ENCODE data around the gene OSBP2. TPM values are rescaled to one million over a fixed set of nuclear protein-coding genes. Genes with fewer than 3 reads are reported as not detected.

Gene OSBP2
- total RNA-seq, 2 experiments from 2014 or later = 0.58 to 0.72 TPM

GRCh38 chr22:30880181-30880601 is 185.5 kb downstream of the OSBP2 start:
- Mint-ChIP-seq H3K27me3 (no peaks in the 10 kb centered on the region), H3K4me3 (no peak overlapping the region), H3K27ac (no peak overlapping the region), H3K4me1 (ENCODE audit: low read depth) (no peaks in the 10 kb centered on the region), H3K9me3 (no peaks in the 10 kb centered on the region), H3K36me3 (ENCODE audit: low read depth) (no peaks in the 10 kb centered on the region)
- no peak for ATAC-seq
- intact Hi-C loops (cut with micrococcal nuclease) = no loop called here
- TF ChIP-seq CTCF (IDR thresholded peaks at IDR 0.05) = no peak
- ChIA-PET CTCF (no interaction called here), POLR2A (no interaction called here)
- DNase-seq = no peak

GRCh38 chr22:30880847-30881246 is 186.2 kb downstream of the OSBP2 start:
- no peak overlapping the region for H3K4me3 Mint-ChIP-seq
- TF ChIP-seq CTCF (IDR thresholded peaks at IDR 0.05) = no peak
- H3K4me1 Mint-ChIP-seq (ENCODE audit: low read depth) = no peaks in the 10 kb centered on the region
- DNase-seq (no peak), ATAC-seq (no peak)
- H3K36me3 Mint-ChIP-seq (ENCODE audit: low read depth) = no peaks in the 10 kb centered on the region
- H3K9me3 Mint-ChIP-seq = no peaks in the 10 kb centered on the region
- ChIA-PET CTCF (no interaction called here), POLR2A (no interaction called here)
- intact Hi-C loops (cut with micrococcal nuclease) = no loop called here
- H3K27ac Mint-ChIP-seq = no peak overlapping the region
- H3K27me3 Mint-ChIP-seq = no peaks in the 10 kb centered on the region

GRCh38 chr22:30881361-30882183 is 186.9 kb downstream of the OSBP2 start:
- no peaks in the 10 kb centered on the region for H3K27me3 Mint-ChIP-seq
- TF ChIP-seq CTCF (IDR thresholded peaks at IDR 0.05) = no peak
- no peak for ATAC-seq
- no peak overlapping the region for H3K27ac Mint-ChIP-seq
- DNase-seq = no peak
- ChIA-PET POLR2A (interaction anchor here (0.5 kb wide), 1 partner anchor 11 kb away, joined by 3 read pairs; no protein-coding TSS in a partner anchor), CTCF (interaction anchor here (0.8 kb wide), 1 partner anchor 10 kb away, joined by 3 read pairs; no protein-coding TSS in a partner anchor)
- H3K9me3 Mint-ChIP-seq = no peaks in the 10 kb centered on the region
- no peaks in the 10 kb centered on the region for H3K36me3 Mint-ChIP-seq (ENCODE audit: low read depth)
- H3K4me3 Mint-ChIP-seq = no peak overlapping the region
- intact Hi-C loops (cut with micrococcal nuclease) = no loop called here
- no peaks in the 10 kb centered on the region for H3K4me1 Mint-ChIP-seq (ENCODE audit: low read depth)

GRCh38 chr22:30882184-30882717 is 187.6 kb downstream of the OSBP2 start:
- Mint-ChIP-seq H3K27ac (no peak overlapping the region), H3K4me1 (ENCODE audit: low read depth) (no peaks in the 10 kb centered on the region), H3K27me3 (no peaks in the 10 kb centered on the region), H3K36me3 (ENCODE audit: low read depth) (no peaks in the 10 kb centered on the region), H3K4me3 (no peak overlapping the region), H3K9me3 (no peaks in the 10 kb centered on the region)
- POLR2A ChIA-PET = no interaction called here
- ATAC-seq (no peak), DNase-seq (no peak)
- CTCF ChIA-PET = no interaction called here
- no peak for TF ChIP-seq CTCF (IDR thresholded peaks at IDR 0.05)
- intact Hi-C loops (cut with micrococcal nuclease) = no loop called here

DNA sequence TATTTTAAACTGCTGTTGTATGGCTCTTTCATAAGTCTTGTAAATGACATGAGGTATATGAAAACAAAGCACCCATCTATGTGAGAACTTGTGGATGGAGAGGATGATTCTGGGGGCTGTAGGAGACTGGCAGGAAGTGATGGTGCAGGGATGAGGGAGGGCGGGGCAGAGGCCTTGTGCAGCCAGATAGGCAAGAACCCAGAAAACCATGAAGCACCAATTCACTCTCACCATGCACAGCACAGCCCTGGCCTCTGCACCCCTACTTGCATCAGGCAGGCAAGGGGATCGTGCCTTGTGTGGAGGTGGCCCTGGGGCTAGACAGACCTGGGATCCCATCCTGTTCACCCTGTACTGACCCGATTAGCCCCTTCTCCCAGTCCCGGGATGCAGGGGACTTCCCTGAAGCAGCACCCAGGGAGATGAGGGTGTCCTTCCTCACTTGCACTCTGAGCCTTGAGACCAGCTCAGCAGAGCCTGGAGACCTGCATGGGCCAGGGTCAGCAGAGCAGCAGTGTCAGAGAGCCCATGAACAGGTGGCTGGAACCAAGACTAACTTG is 188.4 kb downstream of the OSBP2 start:
- ATAC-seq = no peak
- H3K4me1 Mint-ChIP-seq (ENCODE audit: low read depth) = no peaks in the 10 kb centered on the region
- H3K9me3 Mint-ChIP-seq = no peaks in the 10 kb centered on the region
- ChIA-PET POLR2A (no interaction called here), CTCF (no interaction called here)
- H3K27me3 Mint-ChIP-seq = no peaks in the 10 kb centered on the region
- H3K27ac Mint-ChIP-seq = no peak overlapping the region
- TF ChIP-seq CTCF (IDR thresholded peaks at IDR 0.05) = no peak
- no peak overlapping the region for H3K4me3 Mint-ChIP-seq
- intact Hi-C loops (cut with micrococcal nuclease) = no loop called here
- no peak for DNase-seq
- no peaks in the 10 kb centered on the region for H3K36me3 Mint-ChIP-seq (ENCODE audit: low read depth)

Data from activated CD8-positive, alpha-beta T cell treated with anti-CD3 and anti-CD28 coated beads for 36 hours (primary cell).